Measurements from ENCODE around the gene CPZ.
"Not testable (repeated sequence)": the region's sequence is repeated elsewhere in the genome, so short reads cannot be mapped to it uniquely, and the experiment has no call there.

Gene CPZ

DNA sequence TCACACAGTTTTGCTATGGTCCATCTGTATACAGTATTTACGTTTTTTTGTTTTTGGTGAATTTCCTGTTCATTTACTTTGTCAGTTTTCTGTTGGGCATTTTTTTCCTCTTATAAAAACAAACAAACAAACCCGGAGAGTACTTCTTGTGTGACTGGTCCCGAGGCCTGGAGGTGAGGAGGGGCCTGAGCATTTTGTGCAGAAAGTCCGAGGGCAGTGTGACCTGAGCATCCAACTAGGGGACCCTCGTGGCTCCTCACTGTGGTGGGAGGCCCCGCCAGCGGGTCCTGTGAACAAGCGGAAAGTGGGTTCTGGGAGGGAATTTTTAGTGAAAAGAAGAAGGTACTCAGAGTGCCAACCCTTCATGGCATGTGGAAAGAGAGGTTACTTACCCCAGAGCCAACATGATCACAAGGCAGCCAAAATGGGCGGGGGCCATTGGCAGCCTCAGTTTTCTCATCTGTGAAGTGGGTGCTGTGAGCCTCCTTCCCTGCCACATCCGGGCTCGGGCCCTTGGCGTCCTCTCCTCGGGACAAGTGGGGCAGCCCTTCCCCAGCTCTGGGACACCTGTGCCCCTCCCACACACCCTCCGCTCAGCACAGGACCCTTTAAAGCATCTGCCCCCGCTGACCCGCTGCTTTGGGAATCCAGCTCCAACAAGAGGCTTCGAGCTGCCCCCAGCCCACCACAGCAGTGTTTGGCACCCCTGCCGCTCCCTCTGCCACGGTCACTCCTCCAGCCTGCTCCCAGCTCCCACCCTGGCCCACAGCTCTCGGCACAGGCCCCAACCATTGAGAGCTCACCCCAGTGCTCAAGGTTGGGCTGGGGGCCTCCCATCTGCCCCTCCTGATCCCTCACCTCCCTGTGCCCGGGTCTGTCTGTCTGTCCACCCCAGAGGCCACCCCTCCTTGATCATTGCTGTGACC is 35.2 kb upstream of the CPZ start:
- no peak for DNase-seq

DNA sequence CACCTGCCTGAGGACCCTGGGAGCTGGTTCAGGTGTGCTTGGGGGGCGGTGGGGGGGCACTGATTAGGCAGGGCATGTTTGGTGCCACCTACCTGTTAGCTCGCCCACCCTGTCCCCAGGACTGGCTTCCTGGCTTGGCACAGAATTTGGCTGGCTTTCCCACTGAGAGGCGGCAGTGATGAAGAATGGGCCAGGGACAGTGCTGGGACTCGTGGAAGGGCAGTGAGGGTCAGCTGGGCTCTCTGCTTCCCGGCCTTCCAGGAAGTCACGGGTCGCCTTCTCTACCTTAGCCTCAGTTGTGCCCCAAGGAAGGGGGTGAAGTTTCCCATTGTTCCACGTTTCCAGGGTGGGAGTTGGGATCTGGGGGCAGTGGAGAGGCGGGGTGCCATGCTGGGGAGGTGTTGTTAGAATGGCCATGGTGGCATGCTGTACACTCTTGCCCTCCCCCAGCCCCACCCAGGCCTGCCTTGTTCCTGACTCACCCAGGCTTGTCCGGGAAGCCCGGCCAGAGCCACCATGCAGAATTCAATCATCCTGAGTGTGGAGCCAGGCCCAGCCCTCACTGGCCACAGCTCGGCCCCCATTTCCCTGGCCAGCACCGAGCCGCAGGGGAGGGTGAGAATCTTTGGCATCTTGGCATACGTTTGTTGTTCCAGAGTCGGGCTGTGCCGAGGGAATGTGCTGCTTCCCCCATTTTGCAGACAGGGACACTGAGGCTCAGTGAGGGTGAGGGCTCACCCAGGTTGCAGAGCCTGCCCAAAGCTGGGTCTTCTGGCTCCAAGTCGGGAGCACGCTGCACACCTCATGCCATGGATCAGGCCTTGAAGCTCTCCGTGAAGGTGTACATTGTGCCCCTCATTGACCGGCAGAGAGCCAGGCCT is 34.2 kb upstream of the CPZ start:
- DNase-seq, result no peak

DNA sequence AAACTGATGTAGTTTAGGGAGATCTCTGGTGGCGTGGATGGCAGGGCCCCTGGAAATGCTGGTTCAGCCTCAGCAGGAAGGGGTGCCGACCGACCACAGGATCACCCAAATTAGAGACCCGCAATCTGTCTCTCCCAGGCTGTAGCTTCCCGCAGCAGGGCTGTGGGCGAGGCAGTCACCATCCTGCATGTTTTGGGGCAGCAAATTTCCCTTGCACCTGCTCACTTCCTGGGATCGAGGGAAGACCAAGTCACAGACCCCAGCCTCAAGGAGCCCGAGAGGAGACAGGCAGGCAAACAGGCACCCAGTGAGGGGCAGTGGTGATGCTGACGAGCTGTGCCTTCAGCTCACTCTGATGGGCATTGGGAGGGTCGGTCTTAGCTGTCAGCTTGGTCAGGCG is 33.6 kb upstream of the CPZ start:
- no peak for DNase-seq

DNA sequence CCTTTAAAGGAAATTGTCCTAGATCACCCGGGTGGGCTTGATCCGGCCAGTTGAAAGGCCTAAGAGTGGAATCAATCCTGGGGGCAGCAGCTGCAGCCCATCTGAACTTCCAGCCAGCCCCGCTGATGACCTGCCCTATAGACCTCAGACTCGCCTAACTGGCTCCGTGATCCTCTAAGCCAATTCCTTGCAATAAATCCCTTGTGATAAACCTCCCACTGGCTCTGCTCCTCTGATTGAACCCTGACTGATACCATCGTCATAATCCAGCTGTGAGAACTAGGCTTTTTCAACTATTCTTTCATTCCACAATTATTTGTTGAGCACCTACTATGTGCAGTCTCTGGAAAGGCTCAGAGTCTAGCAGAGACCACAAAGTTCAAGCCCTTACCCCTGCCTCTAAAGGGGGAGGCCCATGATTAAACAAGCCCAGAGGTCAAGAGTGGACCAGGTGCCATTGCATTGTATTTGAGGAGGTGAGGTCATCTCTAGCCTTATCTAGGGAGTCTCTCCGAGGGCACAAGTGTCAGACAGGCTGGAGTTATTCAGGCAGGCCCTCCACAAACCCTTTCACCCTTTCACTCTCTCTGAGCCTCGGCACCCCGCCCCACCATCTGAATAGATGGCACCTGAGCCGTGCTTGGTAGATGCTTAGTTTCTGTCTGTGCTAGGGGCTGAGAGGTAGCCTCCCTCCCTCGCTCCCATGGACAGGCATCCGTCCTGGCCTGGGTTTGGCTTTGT is 32.9 kb upstream of the CPZ start:
- DNase-seq, result no peak

DNA sequence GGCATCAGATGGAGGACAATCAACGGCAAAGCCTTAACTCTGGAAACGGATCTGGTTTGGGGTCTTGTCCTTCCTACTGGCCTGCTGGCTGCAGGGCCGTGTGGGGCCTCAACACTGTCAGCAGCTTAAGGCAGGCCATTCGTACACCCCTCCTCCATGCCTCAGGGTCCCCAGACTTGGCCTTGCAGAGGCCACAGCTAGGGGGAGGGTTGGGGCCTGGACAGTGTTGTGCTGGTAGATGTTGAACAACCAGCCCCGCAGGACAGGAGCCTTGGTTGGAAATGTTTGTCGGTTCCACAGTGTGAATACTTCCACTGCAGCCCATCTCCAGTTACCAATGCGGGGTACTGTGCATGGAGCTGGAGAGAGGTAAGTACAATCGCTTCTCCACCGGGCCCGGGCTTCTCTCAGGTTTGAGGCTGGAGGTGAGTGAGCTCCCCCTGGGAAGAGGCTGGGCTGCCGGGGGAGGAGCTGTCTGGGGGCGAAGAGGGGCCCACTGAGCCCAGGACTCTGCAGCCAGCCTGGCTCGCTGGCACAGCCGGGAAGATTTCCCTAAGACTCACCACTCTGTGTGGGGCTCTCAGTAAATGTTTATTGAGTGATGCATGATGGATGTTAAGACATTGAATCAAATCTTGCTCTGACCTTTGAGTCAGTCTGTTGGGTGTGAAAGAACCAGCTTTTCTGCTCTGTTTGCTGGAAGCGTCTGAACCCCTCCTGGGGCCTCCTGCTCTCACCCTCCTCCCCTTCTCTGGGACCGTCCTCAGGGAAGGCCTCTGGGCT is 32.1 kb upstream of the CPZ start:
- no peak for DNase-seq

DNA sequence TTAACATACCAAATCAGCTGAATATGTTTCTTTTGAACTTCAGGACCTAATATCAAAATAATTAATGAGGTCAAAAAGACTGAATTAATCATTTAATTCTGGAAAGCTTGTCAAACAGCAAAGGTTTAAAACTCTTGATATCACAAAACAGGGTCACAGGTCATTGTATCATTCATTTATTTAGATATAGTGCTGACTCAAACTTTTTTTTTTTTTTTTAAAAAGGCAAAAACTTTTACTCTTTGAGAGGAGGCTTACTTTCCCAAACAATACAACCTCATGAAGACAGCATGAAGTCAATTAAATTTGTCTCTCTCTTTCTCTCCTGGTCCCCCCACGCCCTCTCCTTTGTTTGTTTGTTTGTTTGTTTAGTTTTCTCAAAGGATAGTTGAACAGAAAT is 28.0 kb upstream of the CPZ start:
- DNase-seq, result no peak

DNA sequence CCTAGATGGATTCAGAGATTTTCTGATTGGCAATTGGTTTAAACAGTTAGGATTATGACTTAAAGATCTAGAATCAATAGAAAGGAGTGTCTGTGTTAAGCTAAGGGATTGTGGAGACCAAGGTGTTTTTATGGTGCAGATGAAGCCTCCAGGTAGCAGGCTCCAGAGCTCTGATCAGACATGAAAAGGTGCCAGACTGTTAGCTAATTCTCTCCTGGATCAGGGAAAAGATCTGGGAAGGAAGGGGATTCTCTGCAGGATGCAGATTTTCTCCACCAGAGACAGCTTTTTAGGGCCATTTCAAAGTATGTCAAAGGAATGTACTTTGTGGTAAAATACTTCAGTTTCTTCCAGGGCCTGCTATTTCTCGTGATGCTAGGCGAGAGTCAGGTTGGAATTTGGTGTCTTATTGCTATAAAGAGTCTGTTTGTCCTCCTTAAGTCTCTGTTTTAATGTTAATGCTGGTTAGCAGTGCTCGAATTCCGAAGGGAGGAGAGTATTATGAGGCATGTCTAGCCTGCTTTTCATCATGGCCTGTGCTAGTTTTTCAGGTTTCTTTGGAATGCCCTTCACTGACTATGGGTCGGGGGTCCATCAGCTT is 24.4 kb upstream of the CPZ start:
- no peak for DNase-seq

DNA sequence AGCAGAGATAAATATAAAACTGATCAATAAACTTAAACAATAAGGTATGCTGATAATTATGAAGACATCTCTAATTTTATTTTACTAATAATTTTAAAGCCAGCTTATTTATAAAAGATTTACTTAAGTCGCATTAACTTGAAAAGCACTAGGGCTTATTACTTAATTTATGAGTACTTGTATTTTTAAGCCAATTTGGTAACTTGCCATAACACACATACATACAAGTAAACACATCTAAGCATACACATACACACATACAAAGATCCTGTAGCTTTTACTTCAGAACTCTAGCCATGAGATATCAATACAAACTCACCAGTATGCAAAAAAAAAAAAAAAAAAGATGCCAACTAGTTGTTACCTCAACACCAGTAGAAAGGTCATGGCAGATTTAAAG is 22.4 kb upstream of the CPZ start:
- no peak for DNase-seq

DNA sequence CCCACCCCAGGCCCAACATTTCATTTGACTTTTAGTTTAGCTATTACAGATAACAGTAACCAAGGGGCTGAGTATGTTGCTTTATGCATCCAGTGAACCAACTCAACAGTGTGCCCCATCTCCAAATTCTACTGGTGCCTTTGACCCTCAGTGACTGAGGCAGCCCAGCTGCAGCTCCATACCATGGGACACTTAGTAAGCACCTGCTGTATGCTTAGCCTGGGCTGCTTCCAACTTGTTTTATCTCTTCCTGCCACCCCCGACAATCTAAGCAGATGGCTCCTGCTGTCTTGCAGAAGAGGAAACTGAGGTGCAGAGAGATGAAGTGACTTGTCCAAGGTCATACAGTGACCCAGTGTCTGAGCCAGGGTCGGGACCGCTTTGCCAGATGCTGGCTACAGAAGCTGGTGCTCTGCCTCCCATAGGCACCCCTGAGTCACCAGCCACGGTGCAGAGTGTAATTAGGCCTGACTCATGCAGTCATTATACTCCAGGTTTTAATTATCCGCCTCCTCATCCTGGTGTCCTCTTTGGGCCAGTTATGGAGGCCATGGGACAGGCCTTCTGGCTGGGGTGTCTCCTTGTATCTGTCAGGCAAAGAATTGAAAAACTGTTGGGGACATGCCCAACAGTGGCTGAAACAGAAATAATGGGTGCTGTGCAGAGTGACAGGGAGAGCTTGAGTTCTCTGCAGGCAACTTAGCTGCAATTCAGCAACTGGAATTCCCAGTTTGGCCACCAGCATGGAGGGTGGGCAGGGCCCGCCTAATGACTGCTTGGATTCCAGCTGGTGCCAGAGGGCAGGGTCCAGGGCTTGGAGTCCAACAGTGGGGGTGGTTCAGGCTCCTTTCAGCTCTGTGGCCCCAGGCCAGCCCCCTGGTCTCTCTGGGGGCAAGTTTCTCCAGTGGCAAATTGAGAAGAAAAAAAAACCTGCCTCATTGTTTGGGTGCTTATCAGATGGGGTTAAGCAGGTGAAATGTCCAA is 20.6 kb upstream of the CPZ start:
- DNase-seq, result no peak

DNA sequence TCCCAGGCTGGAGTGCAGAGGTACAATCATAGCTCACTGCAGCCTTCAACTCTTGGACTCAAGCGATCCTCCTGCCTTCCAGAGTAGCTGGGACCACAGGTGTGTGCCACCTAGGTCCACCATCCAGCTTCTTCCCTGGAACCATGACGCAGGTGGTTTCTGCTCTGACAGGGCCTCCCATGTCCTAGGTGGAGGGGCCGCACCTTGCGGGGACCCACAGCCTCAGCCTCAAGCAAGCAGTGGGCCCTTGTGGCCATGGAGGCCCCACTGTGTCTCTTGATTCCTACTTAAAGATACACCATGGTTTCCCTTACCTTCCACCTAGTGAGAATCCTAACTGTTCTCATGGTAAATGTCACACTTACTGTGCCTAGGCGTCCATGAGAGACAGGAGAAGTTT is 19.3 kb upstream of the CPZ start:
- no peak for DNase-seq

DNA sequence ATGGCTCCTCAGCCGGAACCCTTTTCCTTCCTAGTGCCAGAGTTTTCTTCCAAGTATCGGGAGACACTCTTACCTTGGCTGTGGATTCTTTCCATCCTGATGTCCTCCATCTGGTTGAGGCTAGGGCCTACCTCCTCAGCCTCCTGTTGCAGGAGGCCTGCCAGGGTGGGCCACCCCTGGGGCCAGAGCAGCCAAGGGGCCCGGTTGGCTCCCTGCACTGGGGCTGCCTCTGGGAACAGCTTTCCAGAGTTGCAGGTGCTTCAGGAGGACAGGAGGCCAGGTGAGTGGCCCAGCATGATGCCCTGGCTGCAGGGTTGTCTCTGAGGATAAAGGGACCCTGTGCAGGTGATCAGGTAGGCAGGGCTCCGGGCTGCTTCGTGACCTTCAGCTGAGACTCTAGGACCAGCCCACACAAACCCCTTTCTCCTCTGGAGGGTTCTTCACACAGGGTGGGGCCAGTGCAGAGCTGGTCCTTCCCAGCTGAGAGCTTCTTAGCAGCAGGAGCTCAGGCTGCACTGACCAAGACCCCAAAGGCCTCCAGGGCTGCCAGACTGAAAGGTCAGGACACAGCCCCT is 17.7 kb upstream of the CPZ start:
- DNase-seq, result no peak

DNA sequence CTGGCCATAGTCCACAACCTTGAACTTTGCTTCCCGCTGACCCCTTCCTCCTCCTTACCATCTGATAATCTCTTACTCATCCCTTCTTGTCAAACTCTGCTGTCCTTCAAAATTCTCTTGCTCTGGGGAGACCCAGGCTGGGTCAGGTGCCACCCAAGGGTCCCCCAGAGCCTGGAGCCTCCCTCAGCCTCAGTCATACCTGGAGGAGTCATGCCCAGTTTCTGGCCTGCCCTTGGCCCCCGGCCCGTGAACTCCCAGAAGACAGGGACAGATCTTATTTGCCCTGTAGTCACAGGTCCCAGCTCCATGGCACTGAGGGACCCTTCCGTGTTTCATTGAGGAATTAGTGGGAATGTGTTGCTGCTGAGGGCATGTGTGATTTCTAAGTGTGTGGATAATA is 17.1 kb upstream of the CPZ start:
- no peak for DNase-seq

DNA sequence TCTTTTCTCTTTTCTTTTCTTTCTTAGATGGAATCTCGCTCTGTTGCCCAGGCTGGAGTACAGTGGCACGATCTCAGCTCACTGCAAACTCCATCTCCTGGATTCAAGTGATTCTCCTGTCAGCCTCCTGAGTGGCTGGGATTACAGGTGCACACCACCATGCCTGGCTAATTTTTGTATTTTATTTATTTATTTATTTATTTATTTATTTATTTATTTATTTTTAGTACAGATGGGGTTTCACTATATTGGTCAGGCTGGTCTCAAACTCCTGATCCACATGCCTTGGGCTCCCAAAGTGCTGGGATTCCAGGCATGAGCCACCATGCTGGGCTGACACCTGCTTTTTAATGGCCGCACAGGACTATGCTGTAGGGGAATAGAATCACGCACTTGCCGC is 16.0 kb upstream of the CPZ start:
- DNase-seq, result not testable (repeated sequence)

DNA sequence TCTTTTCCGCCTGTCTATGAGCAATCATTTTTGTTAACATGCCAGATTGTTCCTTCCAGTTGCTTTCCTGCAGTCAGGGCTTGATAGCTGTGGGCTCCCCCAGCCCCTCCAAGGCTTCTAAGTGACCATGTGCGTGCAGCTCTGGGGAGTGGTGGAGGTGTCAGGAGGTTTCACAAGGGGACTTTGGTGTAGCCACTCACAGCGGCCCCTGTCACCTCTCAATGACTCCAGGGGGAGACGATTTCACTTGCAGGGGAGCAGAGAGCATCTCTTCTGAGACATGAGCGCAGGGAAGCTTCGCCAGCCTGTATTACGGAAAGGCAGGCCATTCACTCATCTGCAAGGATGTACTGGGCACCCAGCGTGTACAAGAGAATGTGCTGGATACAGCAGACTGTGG is 15.5 kb upstream of the CPZ start:
- no peak for DNase-seq

DNA sequence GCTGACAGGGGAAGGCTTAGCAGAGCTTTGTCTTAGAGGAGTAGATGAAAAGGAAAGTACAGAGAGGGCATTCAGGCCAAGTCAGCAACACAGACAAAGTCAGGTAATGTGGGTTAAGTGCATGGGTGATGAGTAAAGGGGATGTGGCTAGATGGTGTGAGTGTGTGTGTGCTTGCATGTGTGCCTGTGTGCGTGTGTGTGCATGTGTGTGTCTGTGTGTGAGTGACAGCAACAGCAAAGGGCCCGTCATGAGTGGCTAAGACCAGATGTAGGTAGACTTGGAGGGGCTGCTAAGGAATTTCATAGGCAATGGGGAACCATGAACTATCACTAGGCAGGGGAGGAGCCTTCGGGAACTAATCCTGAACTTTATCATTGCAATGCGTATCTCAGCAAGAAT is 14.6 kb upstream of the CPZ start:
- no peak for DNase-seq

DNA sequence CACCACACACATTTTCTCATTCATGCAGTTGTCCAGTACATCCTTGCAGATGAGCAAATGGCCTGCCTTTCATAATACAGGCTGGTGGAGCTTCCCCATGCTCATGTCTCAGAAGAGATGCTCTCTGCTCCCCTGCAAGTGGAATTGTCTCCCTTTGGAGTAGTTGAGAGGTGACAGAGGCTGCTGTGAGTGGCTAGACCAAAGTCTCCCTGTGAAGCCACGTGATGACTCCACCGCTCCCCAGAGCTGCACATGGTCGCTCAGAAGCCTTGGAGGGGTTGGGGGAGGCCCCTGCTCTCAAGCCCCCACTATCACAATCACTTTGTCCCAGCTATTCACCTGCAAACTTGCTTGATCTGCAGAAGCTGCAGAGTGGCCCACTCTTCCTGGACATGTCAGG is 13.8 kb upstream of the CPZ start:
- no peak for DNase-seq

DNA sequence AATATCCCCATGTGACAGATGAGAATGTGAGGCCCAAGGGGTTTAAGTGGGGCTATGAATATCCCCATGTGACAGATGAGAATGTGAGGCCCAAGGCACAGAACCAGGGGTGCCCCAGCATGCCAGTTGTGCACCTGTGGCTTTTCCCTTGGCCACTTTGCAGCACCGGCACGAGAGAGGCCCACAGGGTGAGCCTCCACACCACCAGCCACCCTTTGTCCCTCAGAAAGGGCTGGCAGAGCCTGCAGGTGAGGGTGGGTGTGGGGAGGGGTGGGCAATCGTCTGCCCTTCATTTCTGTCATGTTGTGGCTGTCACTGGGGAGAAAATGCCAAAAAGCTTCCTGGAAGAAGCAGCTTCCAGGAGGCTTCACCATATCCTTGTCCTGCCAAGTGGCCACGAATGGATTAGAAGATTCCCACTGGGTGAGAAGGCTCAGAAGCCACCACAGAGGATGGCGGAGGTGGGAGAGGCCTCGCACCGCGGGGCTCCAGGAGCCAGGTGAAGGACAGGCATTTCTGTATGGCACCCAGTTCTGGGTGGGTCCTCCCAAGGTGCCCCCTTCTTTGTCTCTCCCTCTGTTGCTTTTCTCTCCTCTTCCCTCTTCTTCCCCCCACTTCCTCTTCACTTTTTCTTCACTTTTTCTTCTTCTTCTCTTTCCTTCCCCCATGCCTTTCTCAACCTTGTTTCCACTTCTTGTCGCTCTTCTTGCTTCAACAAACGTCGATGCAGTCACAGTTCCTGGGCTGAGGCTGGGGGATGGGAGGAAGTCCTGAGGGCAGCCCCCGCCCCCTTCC is 12.8 kb upstream of the CPZ start:
- no peak for DNase-seq

DNA sequence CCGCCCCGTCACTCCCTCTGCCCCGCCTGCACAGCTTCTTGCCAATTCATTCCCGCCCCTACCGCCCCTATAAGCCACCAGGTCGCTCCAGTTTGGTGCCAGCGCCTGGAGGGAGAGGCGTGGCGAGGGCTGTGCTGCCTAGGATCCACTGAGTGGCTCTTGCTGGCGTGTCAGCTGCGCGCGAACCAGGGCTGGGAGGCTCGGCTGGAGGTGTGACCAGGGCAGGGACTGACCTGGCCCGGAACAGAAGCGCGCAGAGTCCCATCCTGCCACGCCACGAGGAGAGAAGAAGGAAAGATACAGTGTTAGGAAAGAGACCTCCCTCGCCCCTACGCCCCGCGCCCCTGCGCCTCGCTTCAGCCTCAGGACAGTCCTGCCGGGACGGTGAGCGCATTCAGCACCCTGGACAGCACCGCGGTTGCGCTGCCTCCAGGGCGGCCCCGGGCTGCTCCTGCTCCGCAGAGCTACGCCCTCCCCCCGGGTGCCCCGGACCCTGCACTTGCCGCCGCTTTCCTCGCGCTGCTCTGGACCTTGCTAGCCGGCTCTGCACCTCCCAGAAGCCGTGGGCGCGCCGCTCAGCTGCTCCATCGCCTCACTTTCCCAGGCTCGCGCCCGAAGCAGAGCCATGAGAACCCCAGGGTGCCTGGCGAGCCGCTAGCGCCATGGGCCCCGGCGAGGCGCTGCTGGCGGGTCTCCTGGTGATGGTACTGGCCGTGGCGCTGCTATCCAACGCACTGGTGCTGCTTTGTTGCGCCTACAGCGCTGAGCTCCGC is 12.1 kb upstream of the CPZ start, which contains the start of gene GPR78:
Gene GPR78 (plus strand): TSS at position 72 of the 773 bp plus-strand sequence. CDS start 591 bp downstream, at position 663.
- DNase-seq, result no peak
